A673 (cell line): ENCODE data around the gene NFS1. TPM values are rescaled to one million over a fixed set of nuclear protein-coding genes. Genes with fewer than 3 reads are reported as not detected.

Experiments
- BruUV-seq: library from RNA; stranded (reverse); fragments of 400-500 nt; replicated peaks from 2 replicates; lab custom pipeline; 2021; lab: Mats Ljungman, UMichigan
- CTCF ChIA-PET: fragments of 300-600 bp; sonication (Branson Sonifier 250); formaldehyde crosslinking; loops from one replicate; lab custom pipeline; 2022; ENCODE audit warnings: antibody characterized with exemption; lab: Charles Lee
- POLR2A ChIA-PET: fragments of 300-600 bp; sonication (Branson Sonifier 250); formaldehyde crosslinking; loops from one replicate; lab custom pipeline; 2022; ENCODE audit warnings: antibody characterized with exemption; ENCODE audit not compliant: low non-redundant PET; lab: Charles Lee
- DNase-seq: peaks from one replicate; pipeline ENCODE4 v3.0.0-alpha.2; 2015; ENCODE audit warnings: low spot score
- H3K27ac ChIP-seq: fragments of 200-600 bp; sonication (generic); 2 replicates; pipeline ENCODE4 v1.5.1; 2016; ENCODE audit warnings: mixed run types, low read depth, mild to moderate bottlenecking, mixed read lengths, antibody characterized with exemption, low read length; ENCODE audit not compliant: poor library complexity, severe bottlenecking
- H3K27me3 ChIP-seq: fragments of 200-600 bp; sonication (generic); replicated peaks from 2 replicates; pipeline ENCODE4 v1.6.1; 2017; ENCODE audit warnings: mixed run types, low read depth, mild to moderate bottlenecking, mixed read lengths, antibody characterized with exemption, low read length; ENCODE audit not compliant: insufficient read depth, poor library complexity
- H3K36me3 ChIP-seq: fragments of 200-600 bp; sonication (generic); 2 replicates; pipeline ENCODE4 v1.6.1; 2016; ENCODE audit warnings: mixed run types, mild to moderate bottlenecking, mixed read lengths, antibody characterized with exemption, low read length; ENCODE audit not compliant: insufficient read depth, poor library complexity, severe bottlenecking
- H3K4me1 ChIP-seq: fragments of 200-600 bp; sonication (generic); 2 replicates; pipeline ENCODE4 v1.6.1; 2017; ENCODE audit warnings: mixed run types, mild to moderate bottlenecking, mixed read lengths, antibody characterized with exemption, low read length; ENCODE audit not compliant: insufficient read depth, poor library complexity, severe bottlenecking
- H3K4me3 ChIP-seq: fragments of 200-600 bp; sonication (generic); 2 replicates; pipeline ENCODE4 v1.5.1; 2016; ENCODE audit warnings: low read depth, mixed run types, mild to moderate bottlenecking, mixed read lengths, low read length; ENCODE audit not compliant: poor library complexity, severe bottlenecking
- H3K9me3 ChIP-seq: fragments of 200-600 bp; sonication (generic); 2 replicates; pipeline ENCODE4 v1.6.1; 2016; ENCODE audit warnings: mixed run types, low read depth, mild to moderate bottlenecking, mixed read lengths, antibody characterized with exemption, low read length; ENCODE audit not compliant: poor library complexity, severe bottlenecking
- CTCF ChIP-seq: fragments of 300-800, 200-600 bp; sonication (generic); conservative IDR thresholded peaks from 2 replicates; pipeline ENCODE4 v1.5.1; 2017; ENCODE audit warnings: low read depth, mild to moderate bottlenecking, antibody characterized with exemption, low read length, moderate library complexity, mixed read lengths
- EZH2 ChIP-seq: fragments of 200-600 bp; sonication (generic); IDR thresholded peaks from 2 replicates; pipeline ENCODE4 v1.6.1; 2017; ENCODE audit warnings: borderline replicate concordance, low read depth, mild to moderate bottlenecking, mixed read lengths, antibody characterized with exemption, low read length; ENCODE audit not compliant: poor library complexity, severe bottlenecking
- intact Hi-C: fragments of 100-400 bp; cut with micrococcal nuclease; formaldehyde crosslinking; loops from one replicate; pipeline ENCODE4 v1.10.0; 2022; ENCODE audit not compliant: unreplicated experiment
- total RNA-seq: library from RNA; stranded (reverse); gene quantifications from 2 replicates; pipeline ENCODE4 v1.2.3, GENCODE V29; 2021

NFS1 gene
- total RNA-seq, 1 experiment from 2014 or later, result 22.2 TPM

- ChIA-PET POLR2A (interaction anchor here (0.6 to 0.9 kb wide), 2 partner anchors 22 to 31 kb away, joined by 4 to 7 read pairs; partner anchors contain the start of gene RBM39), CTCF (no interaction called here)
- DNase-seq, result no peak
- H3K4me1 ChIP-seq, result no peaks in the 10 kb centered on the region
- no TSS peak for BruUV-seq
- no peaks in the 10 kb centered on the region for H3K27me3 ChIP-seq
- TF ChIP-seq EZH2 (no peak), CTCF (no peak)
- H3K9me3 ChIP-seq, result no peaks in the 10 kb centered on the region
- H3K27ac ChIP-seq, result peak overlapping the region; percentile 14
- peaks cover 100% of the 10 kb centered on the region for H3K36me3 ChIP-seq
- intact Hi-C loops, result no loop called here
- no peak overlapping the region for H3K4me3 ChIP-seq
These were observed 11.9 kb upstream of the NFS1 start for GRCh38 chr20:35710884-35711587.

GRCh38 chr20:35710039-35710438 lies 10.9 kb upstream of the NFS1 start:
- Histone ChIP-seq H3K4me1 (no peaks in the 10 kb centered on the region), H3K9me3 (no peaks in the 10 kb centered on the region), H3K4me3 (no peak overlapping the region), H3K27ac (no peak overlapping the region), H3K36me3 (peaks cover 100% of the 10 kb centered on the region), H3K27me3 (no peaks in the 10 kb centered on the region)
- ChIA-PET POLR2A (no interaction called here), CTCF (no interaction called here)
- intact Hi-C loops, result no loop called here
- DNase-seq, result no peak
- TF ChIP-seq EZH2, result no peak
- no peak for TF ChIP-seq CTCF
- no TSS peak for BruUV-seq

GRCh38 chr20:35709259-35709658 lies 10.1 kb upstream of the NFS1 start:
- CTCF ChIA-PET, result no interaction called here

More at GRCh38 chr20:35709259-35709658, 10.1 kb upstream of the NFS1 start:
- Histone ChIP-seq H3K27me3 (no peaks in the 10 kb centered on the region), H3K9me3 (no peaks in the 10 kb centered on the region), H3K36me3 (peaks cover 100% of the 10 kb centered on the region), H3K4me3 (no peak overlapping the region), H3K4me1 (no peaks in the 10 kb centered on the region), H3K27ac (no peak overlapping the region)
- BruUV-seq, result no TSS peak
- TF ChIP-seq CTCF (no peak), EZH2 (no peak)
- no peak for DNase-seq
- intact Hi-C loops, result no loop called here
- POLR2A ChIA-PET, result no interaction called here
